GM19239 (cell line): ENCODE data around the gene LRRFIP1.

Experiments
- DNase-seq: peaks from one replicate; pipeline ENCODE4 v3.0.0; 2011; ENCODE audit warnings: low spot score; ENCODE audit not compliant: insufficient read length
- FAIRE-seq: peaks from 2 replicates; lab custom pipeline; 2011; peaks lifted over from hg19 to GRCh38; lab: Jason Lieb, UNC

Gene LRRFIP1

DNA sequence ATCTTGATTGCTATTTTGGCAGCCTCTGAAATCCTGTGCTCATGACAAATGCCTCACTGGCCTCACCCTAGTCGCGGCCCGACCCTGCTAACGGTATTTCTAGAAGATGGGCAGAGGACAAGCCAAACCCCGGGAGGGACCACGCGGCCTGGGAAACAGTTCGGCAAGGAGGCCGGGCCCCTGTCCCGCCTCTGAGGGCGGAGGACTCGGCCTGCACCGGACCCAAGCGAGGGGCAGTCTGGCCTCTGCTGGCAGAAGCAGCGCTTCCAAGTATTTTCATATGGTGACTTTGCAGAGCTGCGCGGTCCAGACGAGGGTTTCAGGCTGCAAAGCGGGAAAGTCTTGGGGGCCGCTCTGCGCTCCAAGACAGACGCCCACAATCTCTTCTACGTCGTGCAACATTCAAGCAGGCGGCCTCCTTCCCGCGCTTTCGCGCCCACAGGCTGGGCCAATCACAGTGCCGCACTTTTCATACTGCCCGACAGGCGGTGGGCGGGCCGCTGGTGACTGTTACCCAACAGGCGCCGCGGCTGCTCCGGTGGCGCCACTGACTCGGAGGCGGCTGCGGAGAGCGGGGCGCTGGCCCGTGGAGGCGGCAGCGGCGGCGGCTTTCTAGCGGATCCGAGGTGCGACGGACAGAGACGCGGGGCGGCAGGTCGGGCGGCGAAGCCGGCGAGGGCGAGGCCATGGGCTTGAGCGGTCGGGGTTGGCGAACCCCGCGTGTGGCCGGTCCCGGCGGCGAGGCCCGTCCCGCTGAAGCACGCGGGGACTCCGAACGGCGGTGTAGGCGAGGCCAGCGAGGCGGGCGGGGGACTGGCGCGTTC lies 171.1 kb downstream of the LRRFIP1 start, which contains the start of gene RBM44:
Gene RBM44 (plus strand): TSS at position 544 of the 824 bp plus-strand sequence. CDS start 14,831 bp downstream, outside the sequence.
- no peak for DNase-seq
- FAIRE-seq, result no peak

GRCh38 chr2:237799060-237799428 lies 171.7 kb downstream of the LRRFIP1 start:
- FAIRE-seq, result no peak
- no peak for DNase-seq

DNA sequence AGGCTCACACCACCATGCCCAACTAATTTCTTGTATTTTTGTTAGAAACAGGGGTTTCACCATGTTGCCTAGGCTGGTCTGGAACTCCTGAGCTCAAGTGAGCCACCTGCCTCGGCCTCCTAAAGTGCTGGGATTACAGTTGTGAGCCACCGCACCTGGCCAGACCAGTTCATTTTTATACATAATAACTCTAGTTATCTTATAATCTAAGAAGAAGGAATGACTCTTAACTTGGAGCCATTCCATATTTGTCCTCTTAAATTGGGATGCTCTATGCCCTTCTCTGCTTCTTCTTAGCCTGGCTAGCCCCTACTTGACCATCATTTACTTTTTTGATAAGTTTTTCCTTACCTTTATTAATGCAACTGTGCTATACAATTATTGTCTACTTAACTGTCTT lies 174.1 kb downstream of the LRRFIP1 start:
- no peak for DNase-seq
- FAIRE-seq, result no peak

- no peak for DNase-seq
- FAIRE-seq, result no peak
Measured at GRCh38 chr2:237806334-237806733, 178.9 kb downstream of the LRRFIP1 start.

GRCh38 chr2:237815637-237816036 lies 188.2 kb downstream of the LRRFIP1 start:
- DNase-seq (no peak), FAIRE-seq (no peak)

DNA sequence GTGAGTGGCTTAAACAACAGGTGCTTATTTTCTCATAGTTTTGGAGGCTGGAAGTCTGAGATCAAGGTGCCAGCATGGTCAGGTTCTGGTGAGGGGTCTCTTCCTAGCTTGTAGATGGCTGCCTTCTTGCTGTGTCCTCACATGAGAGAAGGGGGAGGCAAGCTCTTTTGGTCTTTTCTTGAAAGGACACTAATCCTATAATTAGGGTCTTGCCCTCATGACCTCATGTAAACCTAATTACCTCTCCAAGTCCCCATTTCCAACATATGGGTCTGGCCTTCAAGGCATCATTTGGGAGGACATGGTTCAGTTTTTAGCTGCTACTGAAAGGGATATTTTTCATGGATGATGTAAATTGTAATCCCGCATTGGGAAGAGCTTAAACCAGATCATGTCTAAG lies 189.1 kb downstream of the LRRFIP1 start:
- no peak for DNase-seq
- FAIRE-seq, result no peak

- FAIRE-seq, result no peak
- no peak for DNase-seq
Measured at GRCh38 chr2:237818066-237818473, 190.7 kb downstream of the LRRFIP1 start.

GRCh38 chr2:237819231-237819630 lies 191.8 kb downstream of the LRRFIP1 start:
- DNase-seq, result no peak
- no peak for FAIRE-seq

DNA sequence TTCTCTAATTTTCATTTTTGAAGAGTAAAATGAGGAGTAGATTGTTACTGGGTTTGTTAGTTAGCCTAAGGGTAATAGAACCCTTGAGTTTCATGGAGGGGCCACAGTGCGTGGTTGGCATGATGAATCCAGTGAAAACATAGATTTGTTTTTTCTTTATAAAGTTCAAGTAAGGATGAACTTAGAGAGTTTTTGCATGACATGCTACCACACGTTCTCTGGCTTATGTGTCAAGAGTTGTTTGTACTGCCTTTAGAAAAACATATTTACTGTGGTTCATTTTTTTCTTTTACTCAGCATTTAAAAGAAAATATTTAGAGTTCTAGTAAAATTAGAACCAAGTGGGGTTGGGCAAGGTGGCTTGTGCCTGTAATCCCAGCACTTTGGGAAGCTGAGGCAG lies 193.0 kb downstream of the LRRFIP1 start:
- FAIRE-seq (no peak), DNase-seq (no peak)

DNA sequence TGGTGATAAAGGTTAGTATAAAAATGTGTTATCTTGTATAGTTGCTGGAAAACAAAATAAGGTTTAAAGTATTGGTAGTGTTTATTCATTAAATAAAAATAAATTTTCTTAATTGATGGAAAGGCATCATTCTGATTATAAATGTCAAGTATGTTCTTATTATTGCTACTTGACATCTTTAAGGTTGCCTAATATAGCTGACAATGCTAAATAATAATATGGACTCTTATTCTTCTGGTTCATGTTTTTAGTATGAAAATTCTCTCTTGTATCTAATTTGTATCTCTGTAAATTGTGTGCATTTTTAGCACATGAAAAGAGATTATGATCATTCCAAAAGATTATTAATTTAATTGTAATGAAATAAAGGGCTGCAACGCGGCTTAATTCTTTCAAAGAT lies 196.2 kb downstream of the LRRFIP1 start:
- DNase-seq (no peak), FAIRE-seq (no peak)

- FAIRE-seq (no peak), DNase-seq (no peak)
Measured at GRCh38 chr2:237824085-237824484, 196.7 kb downstream of the LRRFIP1 start.

GRCh38 chr2:237827421-237827987 lies 200.1 kb downstream of the LRRFIP1 start:
- FAIRE-seq (no peak), DNase-seq (no peak)
